Endothelial cell of umbilical vein (primary cell): ENCODE data around the gene UBC. TPM values are rescaled to one million over a fixed set of nuclear protein-coding genes. Genes with fewer than 3 reads are reported as not detected.
"Not testable (repeated sequence)": the region's sequence is repeated elsewhere in the genome, so short reads cannot be mapped to it uniquely, and the experiment has no call there.

Source experiments
- BruUV-seq: library from RNA; stranded (reverse); fragments of 400-500 nt; replicated peaks from 2 replicates; lab custom pipeline; 2021; lab: Mats Ljungman, UMichigan
- CTCF ChIA-PET: fragments of 300-600, 350-600 bp; sonication (Branson Sonifier 250); formaldehyde crosslinking; loops from one replicate; lab custom pipeline; 2021; ENCODE audit warnings: antibody characterized with exemption, inconsistent platforms; lab: Charles Lee
- POLR2A ChIA-PET: fragments of 300-600, 350-600 bp; sonication (Branson Sonifier 250); formaldehyde crosslinking; loops from one replicate; lab custom pipeline; 2021; ENCODE audit warnings: antibody characterized with exemption, inconsistent platforms; lab: Charles Lee
- DNase-seq: peaks from one replicate; pipeline ENCODE4 v3.0.0-alpha.2; 2011; ENCODE audit warnings: low read depth, low spot score
- FAIRE-seq: peaks from 2 replicates; lab custom pipeline; 2011; peaks lifted over from hg19 to GRCh38; lab: Jason Lieb, UNC
- H2AFZ ChIP-seq: 2 replicates; pipeline ENCODE4 v1.6.0; 2012; ENCODE audit warnings: low read depth, low read length, control low read depth, inconsistent platforms
- H3K27ac ChIP-seq: 2 replicates; pipeline ENCODE4 v1.5.1; 2011; ENCODE audit warnings: low read depth, mild to moderate bottlenecking, control low read depth, low read length, moderate library complexity; ENCODE audit not compliant: insufficient read depth
- H3K27me3 ChIP-seq, 2 experiments: 2 replicates each; pipeline versions ENCODE4 v1.6.0 to v1.6.1; 2011; ENCODE audit warnings: low read length in 2 of 2, mixed read lengths in 1 of 2; ENCODE audit not compliant: control insufficient read depth in 2 of 2, insufficient read depth in 2 of 2
- H3K36me3 ChIP-seq, 2 experiments: 2 replicates in 1 of 2; 3 replicates in 1 of 2; pipeline ENCODE4 v1.5.1; 2011; ENCODE audit warnings: low read length in 2 of 2, mild to moderate bottlenecking in 1 of 2, moderate library complexity in 1 of 2; ENCODE audit not compliant: control insufficient read depth in 2 of 2, insufficient read depth in 2 of 2; ENCODE audit errors: extremely low read depth in 1 of 2
- H3K4me1 ChIP-seq: 3 replicates; pipeline ENCODE4 v1.5.1; 2011; ENCODE audit warnings: mild to moderate bottlenecking, low read length; ENCODE audit not compliant: control insufficient read depth, insufficient read depth; ENCODE audit errors: extremely low read depth
- H3K4me2 ChIP-seq: 2 replicates; pipeline ENCODE4 v1.6.1; 2011; ENCODE audit warnings: low read length, control low read depth, mixed read lengths; ENCODE audit not compliant: insufficient read depth
- H3K4me3 ChIP-seq, 3 experiments: fragments of 200-600 bp in 1 of 3; sonication (generic), shearing (Covaris generic) in 1 of 3; replicated peaks in 1 of 3; 2 replicates each; pipeline ENCODE4 v1.5.1; 2011 to 2016; ENCODE audit warnings: control low read depth in 3 of 3, low read length in 3 of 3, mild to moderate bottlenecking in 2 of 3, inconsistent platforms in 1 of 3, low read depth in 1 of 3, moderate library complexity in 1 of 3; ENCODE audit not compliant: insufficient read depth in 1 of 3
- H3K79me2 ChIP-seq: 2 replicates; pipeline ENCODE4 v1.6.0; 2012; ENCODE audit warnings: low read length, inconsistent platforms; ENCODE audit not compliant: control insufficient read depth, insufficient read depth
- H3K9ac ChIP-seq: replicated peaks from 2 replicates; pipeline ENCODE3; 2011; ENCODE audit warnings: low read length, control low read depth; ENCODE audit not compliant: insufficient read depth; ENCODE audit errors: extremely low read depth
- H3K9me1 ChIP-seq: replicated peaks from 3 replicates; pipeline ENCODE4 v1.6.0; 2011; ENCODE audit warnings: mild to moderate bottlenecking, low read length; ENCODE audit not compliant: control insufficient read depth, insufficient read depth; ENCODE audit errors: extremely low read depth
- H3K9me3 ChIP-seq: replicated peaks from 2 replicates; pipeline ENCODE4 v1.5.1; 2012; ENCODE audit warnings: low read length, inconsistent platforms; ENCODE audit not compliant: control insufficient read depth, insufficient read depth
- H4K20me1 ChIP-seq: replicated peaks from 2 replicates; pipeline ENCODE3; 2011; ENCODE audit warnings: mild to moderate bottlenecking, low read length; ENCODE audit not compliant: control insufficient read depth, insufficient read depth; ENCODE audit errors: extremely low read depth
- CTCF ChIP-seq, 2 donors: IDR thresholded peaks; 1 replicate in 1 of 2; 2 replicates in 1 of 2; pipeline ENCODE4 v1.5.1; 2011; ENCODE audit warnings: low read length in 2 of 2, mild to moderate bottlenecking in 2 of 2, moderate library complexity in 2 of 2, control low read depth in 1 of 2, inconsistent platforms in 1 of 2, low read depth in 1 of 2; ENCODE audit not compliant: insufficient read depth in 1 of 2; ENCODE audit errors: extremely low read depth in 1 of 2
- EZH2 ChIP-seq: IDR thresholded peaks from 2 replicates; pipeline ENCODE4 v1.6.1; 2012; ENCODE audit warnings: borderline replicate concordance, low read depth, mild to moderate bottlenecking, moderate library complexity, low read length, inconsistent platforms; ENCODE audit not compliant: severe bottlenecking
- FOS ChIP-seq: IDR thresholded peaks from 2 replicates; pipeline ENCODE4 v1.6.1; 2011; ENCODE audit warnings: mild to moderate bottlenecking, low read length, moderate library complexity, borderline replicate concordance; ENCODE audit not compliant: insufficient read depth
- GATA2 ChIP-seq: IDR thresholded peaks from 2 replicates; pipeline ENCODE4 v1.7.0; 2011; ENCODE audit warnings: low read depth, mild to moderate bottlenecking, moderate library complexity, mixed read lengths, low read length; ENCODE audit not compliant: insufficient read length, insufficient read depth
- JUN ChIP-seq: IDR thresholded peaks from 2 replicates; pipeline ENCODE4 v1.6.1; 2011; ENCODE audit warnings: borderline replicate concordance, low read depth; ENCODE audit not compliant: insufficient read length, insufficient read depth
- MAX ChIP-seq: IDR thresholded peaks from 2 replicates; pipeline ENCODE4 v1.6.1; 2011; ENCODE audit not compliant: insufficient read depth, insufficient read length
- MYC ChIP-seq: IDR thresholded peaks from one replicate; pipeline ENCODE4 v1.6.1; 2011; ENCODE audit warnings: mild to moderate bottlenecking, low read depth, low read length
- POLR2A ChIP-seq: IDR thresholded peaks from 2 replicates; pipeline ENCODE4 v1.6.1; 2012; ENCODE audit warnings: low read depth, mild to moderate bottlenecking, control low read depth, low read length
- POLR2AphosphoS5 ChIP-seq: IDR thresholded peaks from 2 replicates; pipeline ENCODE4 v1.6.1; 2012; ENCODE audit warnings: low read depth, mild to moderate bottlenecking, control low read depth, low read length, moderate library complexity; ENCODE audit not compliant: insufficient read depth
- dilution Hi-C: fragments of 300-500 bp; cut with MboI; formaldehyde crosslinking; loops from one replicate; pipeline ENCODE4 v1.15.0; 2019; ENCODE audit warnings: low sequenced_read_pairs; ENCODE audit not compliant: extremely low pct_ligation_motif_present
- intact Hi-C: fragments of 100-400 bp; cut with micrococcal nuclease; formaldehyde crosslinking; loops from one replicate; pipeline ENCODE4 v1.10.0; 2022
- polyA plus RNA-seq, 4 experiments: library from polyadenylated mRNA; depleted of rRNA in 3 of 4; stranded (reverse) in 3 of 4; unstranded in 1 of 4; fragments of >200 nt; gene quantifications; 2 replicates each; pipeline versions ENCODE4 v1.2.1 to v1.2.3, GENCODE V29; 2011 to 2012; ENCODE audit warnings: missing spikeins in 1 of 4
- total RNA-seq: library from RNA; stranded (reverse); gene quantifications from 2 replicates; pipeline ENCODE4 v1.2.3, GENCODE V29; 2021

The UBC gene
- total and polyA plus RNA-seq, 2 donors (not counting 3 experiments of a cell fraction or from before 2014, with no cell fraction given), result 875 to 1,305 TPM

- Histone ChIP-seq H3K4me2 (no peak overlapping the region), H3K27me3 (no peaks in the 10 kb centered on the region), H3K79me2 (no peaks in the 10 kb centered on the region), H4K20me1 (no peaks in the 10 kb centered on the region), H3K4me3 (no peak overlapping the region), H3K9me1 (no peaks in the 10 kb centered on the region), H3K27ac (no peak overlapping the region), H2AFZ (no peak overlapping the region), H3K9me3 (no peaks in the 10 kb centered on the region), H3K9ac (no peak overlapping the region), H3K4me1 (peaks cover 9% of the 10 kb centered on the region), H3K36me3 (no peaks in the 10 kb centered on the region)
- dilution Hi-C loops (no loop called here), intact Hi-C loops (no loop called here)
- ChIA-PET POLR2A (no interaction called here), CTCF (interaction anchor here (2.8 kb wide), 1 partner anchor 37 kb away, joined by 8 read pairs; no protein-coding TSS in a partner anchor)
- BruUV-seq, result no TSS peak
- FAIRE-seq, result no peak
- no peak for DNase-seq
- TF ChIP-seq POLR2AphosphoS5 (no peak), MYC (no peak), JUN (no peak)
Measured at GRCh38 chr12:124902916-124903315, 11.5 kb downstream of the UBC start.

GRCh38 chr12:124901003-124901402, 13.4 kb downstream of the UBC start:
- CTCF ChIA-PET, result interaction anchor here (0.6 to 2.8 kb wide), 4 partner anchors 38 to 871 kb away, joined by 3 to 8 read pairs (median 4); no protein-coding TSS in a partner anchor
- H3K27ac ChIP-seq, result no peak overlapping the region
- DNase-seq (no peak), FAIRE-seq (no peak)
- no peaks in the 10 kb centered on the region for H3K9me1 ChIP-seq
- POLR2A ChIA-PET, result no interaction called here
- no TSS peak for BruUV-seq
- no peaks in the 10 kb centered on the region for H3K36me3 ChIP-seq
- no peaks in the 10 kb centered on the region for H3K27me3 ChIP-seq
- dilution Hi-C loops (no loop called here), intact Hi-C loops (no loop called here)
- no peaks in the 10 kb centered on the region for H3K79me2 ChIP-seq
- H3K9ac ChIP-seq, result no peak overlapping the region
- TF ChIP-seq GATA2 (no peak), EZH2 (no peak), JUN (no peak), CTCF (IDR thresholded peaks at IDR 0.05; ENCODE audit: extremely low read depth in 1 of 2, insufficient read depth in 1 of 2, low read depth in 1 of 2, low read length in 2 of 2) (no peak), MYC (no peak), POLR2A (no peak), FOS (no peak), MAX (no peak)
- peaks cover 9% of the 10 kb centered on the region for H3K4me1 ChIP-seq
- H2AFZ ChIP-seq, result no peak overlapping the region
- H3K4me2 ChIP-seq, result no peak overlapping the region
- no peak overlapping the region for H3K4me3 ChIP-seq
- no peaks in the 10 kb centered on the region for H3K9me3 ChIP-seq
- H4K20me1 ChIP-seq, result no peaks in the 10 kb centered on the region

- CTCF ChIA-PET, result interaction anchor here (1.0 to 2.8 kb wide), 3 partner anchors 38 to 126 kb away, joined by 3 to 8 read pairs (median 4); no protein-coding TSS in a partner anchor
- H3K27me3 ChIP-seq, H3K36me3 ChIP-seq, FAIRE-seq, H3K4me1 ChIP-seq, H2AFZ ChIP-seq, H3K79me2 ChIP-seq, H3K9ac ChIP-seq, BruUV-seq, H3K27ac ChIP-seq, intact Hi-C loops, H3K4me3 ChIP-seq, DNase-seq, H3K4me2 ChIP-seq, H4K20me1 ChIP-seq, H3K9me1 ChIP-seq, H3K9me3 ChIP-seq, dilution Hi-C loops: not testable (repeated sequence)
- POLR2A ChIA-PET, result interaction anchor here (0.7 kb wide), 1 partner anchor 41 kb away, joined by 4 read pairs; no protein-coding TSS in a partner anchor
Measured at GRCh38 chr12:124900345-124900795, 14.1 kb downstream of the UBC start.
